NCI-H2196 (cell line): ENCODE results near the gene CLDN24.

Experiments used
- DNase-seq: peaks from one replicate; lab custom pipeline; 2025; ENCODE audit not compliant: unreplicated experiment; lab: John Stamatoyannopoulos, UW

Gene CLDN24

GRCh38 chr4:183322326-183322725 is at the start of gene CLDN24:
TSS of gene CLDN24 (minus strand) at chr4:183322426. CDS start at chr4:183322426, 0 bp downstream.
- DNase-seq: no peak

GRCh38 chr4:183370786-183371185 is 48.6 kb upstream of the CLDN24 start:
- no peak for DNase-seq

GRCh38 chr4:183369073-183369472 is 46.8 kb upstream of the CLDN24 start:
- DNase-seq: no peak

- DNase-seq: no peak
These were observed 44.1 kb upstream of the CLDN24 start for GRCh38 chr4:183366206-183366835.

- no peak for DNase-seq
These were observed 41.8 kb upstream of the CLDN24 start for GRCh38 chr4:183364025-183364424.

GRCh38 chr4:183362916-183363542 is 40.8 kb upstream of the CLDN24 start:
- no peak for DNase-seq

GRCh38 chr4:183362036-183362435 is 39.8 kb upstream of the CLDN24 start:
- no peak for DNase-seq

- no peak for DNase-seq
These were observed 38.1 kb upstream of the CLDN24 start for GRCh38 chr4:183360161-183360919.

GRCh38 chr4:183358215-183358755 is 36.1 kb upstream of the CLDN24 start:
- no peak for DNase-seq

GRCh38 chr4:183356931-183357675 is 34.9 kb upstream of the CLDN24 start:
- DNase-seq: peak; percentile 38

- no peak for DNase-seq
These were observed 34.1 kb upstream of the CLDN24 start for GRCh38 chr4:183356173-183356830.

GRCh38 chr4:183355405-183355804 is 33.2 kb upstream of the CLDN24 start:
- DNase-seq: no peak

GRCh38 chr4:183354219-183354618 is 32.0 kb upstream of the CLDN24 start:
- DNase-seq: peak; percentile 10

- no peak for DNase-seq
These were observed 31.3 kb upstream of the CLDN24 start for GRCh38 chr4:183353557-183353956.

GRCh38 chr4:183352546-183352945 is 30.3 kb upstream of the CLDN24 start:
- DNase-seq: no peak

- DNase-seq: no peak
These were observed 28.3 kb upstream of the CLDN24 start for GRCh38 chr4:183350317-183351071.

- DNase-seq: no peak
These were observed 27.4 kb upstream of the CLDN24 start for GRCh38 chr4:183349673-183350072.

GRCh38 chr4:183348706-183349659 is 26.8 kb upstream of the CLDN24 start:
- no peak for DNase-seq

GRCh38 chr4:183348136-183348535 is 25.9 kb upstream of the CLDN24 start:
- no peak for DNase-seq
